GM12878 (cell line): Measurements from ENCODE around the gene SNX19. TPM values are rescaled to one million over a fixed set of nuclear protein-coding genes. Genes with fewer than 3 reads are reported as not detected.

Source experiments
- ATAC-seq: fragments of 200-7000 bp; cut with Tn5 transposase; 3 replicates; pipeline ENCODE4 v1.9.1; 2020; ENCODE audit warnings: mild to moderate bottlenecking, moderate library complexity
- BruUV-seq: library from RNA; stranded (reverse); fragments of 400-500 nt; replicated peaks from 2 replicates; lab custom pipeline; 2021; lab: Mats Ljungman, UMichigan
- CTCF ChIA-PET: fragments of 300-600 bp; sonication (Branson Sonifier 250); formaldehyde crosslinking; extraction: SDS; loops from one replicate; lab custom pipeline; 2021; ENCODE audit warnings: inconsistent platforms; lab: Yijun Ruan, JAX
- POLR2A ChIA-PET: fragments of 350-600 bp; formaldehyde crosslinking; extraction: SDS; loops from one replicate; lab custom pipeline; 2021; ENCODE audit warnings: inconsistent platforms; lab: Charles Lee
- RAD21 ChIA-PET: fragments of 300-600 bp; sonication (Branson Sonifier 250); formaldehyde crosslinking; loops from one replicate; lab custom pipeline; 2023; ENCODE audit warnings: antibody characterized with exemption; ENCODE audit not compliant: unreplicated experiment; lab: Charles Lee
- SMC1A ChIA-PET: fragments of 300-600 bp; sonication (Branson Sonifier 250); formaldehyde crosslinking; loops from one replicate; lab custom pipeline; 2023; ENCODE audit not compliant: unreplicated experiment, uncharacterized antibody; lab: Charles Lee
- DNase-seq: peaks from one replicate; pipeline ENCODE4 v3.0.0-alpha.2; 2011; ENCODE audit warnings: low read depth, low spot score
- FAIRE-seq: peaks from 3 replicates; lab custom pipeline; 2011; peaks lifted over from hg19 to GRCh38; lab: Jason Lieb, UNC
- H2AFZ ChIP-seq: 2 replicates; pipeline ENCODE4 v1.6.0; 2011; ENCODE audit warnings: low read depth, low read length, control low read depth; ENCODE audit not compliant: control insufficient read depth
- H3K27ac ChIP-seq: 2 replicates; pipeline ENCODE4 v1.5.1; 2011; ENCODE audit warnings: control low read depth; ENCODE audit not compliant: control insufficient read depth, insufficient read depth
- H3K27me3 ChIP-seq, 2 experiments: replicated peaks in 1 of 2; 2 replicates each; pipeline versions ENCODE4 v1.6.0 to v1.6.1; 2011; ENCODE audit warnings: low read length in 1 of 2; ENCODE audit not compliant: control insufficient read depth in 2 of 2, insufficient read depth in 2 of 2
- H3K36me3 ChIP-seq, 2 experiments: 2 replicates each; pipeline ENCODE4 v1.5.1; 2011; ENCODE audit warnings: low read length in 1 of 2; ENCODE audit not compliant: control insufficient read depth in 2 of 2, insufficient read depth in 2 of 2
- H3K4me1 ChIP-seq: 2 replicates; pipeline ENCODE4 v1.6.1; 2011; ENCODE audit warnings: mild to moderate bottlenecking, low read length, moderate library complexity, mixed read lengths; ENCODE audit not compliant: control insufficient read depth, insufficient read depth
- H3K4me2 ChIP-seq: 2 replicates; pipeline ENCODE4 v1.6.0; 2011; ENCODE audit warnings: control low read depth; ENCODE audit not compliant: control insufficient read depth, insufficient read depth
- H3K4me3 ChIP-seq: fragments of 200-600 bp; sonication (generic); 2 replicates; pipeline ENCODE4 v1.5.1; 2016
- H3K79me2 ChIP-seq: 2 replicates; pipeline ENCODE4 v1.6.0; 2011; ENCODE audit warnings: low read length; ENCODE audit not compliant: control insufficient read depth, insufficient read depth
- H3K9ac ChIP-seq: 2 replicates; pipeline ENCODE4 v1.8.0; 2011; ENCODE audit warnings: low read length, control low read depth, mixed read lengths; ENCODE audit not compliant: control insufficient read depth, insufficient read depth
- H3K9me3 ChIP-seq: replicated peaks from 3 replicates; pipeline ENCODE4 v1.5.1; 2011; ENCODE audit warnings: mild to moderate bottlenecking, low read length; ENCODE audit not compliant: control insufficient read depth, insufficient read depth
- H4K20me1 ChIP-seq: 2 replicates; pipeline ENCODE4 v1.6.0; 2011; ENCODE audit not compliant: control insufficient read depth, insufficient read depth
- CBX3 ChIP-seq: fragments of 200-600 bp; sonication (generic); IDR thresholded peaks from 2 replicates; pipeline ENCODE4 v1.6.1; 2016; ENCODE audit warnings: low read depth, borderline replicate concordance
- CEBPZ ChIP-seq: fragments of 150-350 bp; IDR thresholded peaks from 2 replicates; pipeline ENCODE4 v1.6.1; 2016; ENCODE audit warnings: low read depth, low read length
- E2F8 ChIP-seq: fragments of 450-650 bp; IDR thresholded peaks from 2 replicates; pipeline ENCODE4 v1.6.1; 2018; ENCODE audit warnings: mild to moderate bottlenecking, low read depth, moderate library complexity; ENCODE audit not compliant: partially characterized antibody
- EGR1 ChIP-seq, 2 experiments: IDR thresholded peaks; 1 replicate in 1 of 2; 2 replicates in 1 of 2; pipeline ENCODE4 v1.6.1; 2011 to 2012; ENCODE audit warnings: low read depth in 2 of 2, low read length in 2 of 2, borderline replicate concordance in 1 of 2, mild to moderate bottlenecking in 1 of 2, moderate library complexity in 1 of 2
- EP300 ChIP-seq, 2 experiments: fragments of 150-350 bp in 1 of 2; IDR thresholded peaks; 2 replicates each; pipeline ENCODE4 v1.6.1; 2011 to 2012; ENCODE audit warnings: low read depth in 2 of 2, low read length in 2 of 2, borderline replicate concordance in 1 of 2, improper control_type of control experiment in 1 of 2, inconsistent platforms in 1 of 2; ENCODE audit not compliant: control insufficient read depth in 1 of 2
- HDGF ChIP-seq: fragments of 450-650 bp; IDR thresholded peaks from 2 replicates; pipeline ENCODE4 v1.6.1; 2016; ENCODE audit warnings: antibody characterized with exemption
- PAX5 ChIP-seq: IDR thresholded peaks from 2 replicates; pipeline ENCODE4 v1.6.1; 2011; ENCODE audit warnings: low read depth, low read length, borderline replicate concordance
- ZNF217 ChIP-seq: fragments of 450-650 bp; IDR thresholded peaks from 2 replicates; pipeline ENCODE4 v1.6.1; 2017; ENCODE audit warnings: antibody characterized with exemption, mild to moderate bottlenecking
- ZZZ3 ChIP-seq: IDR thresholded peaks from 2 replicates; pipeline ENCODE4 v1.6.1; 2011; ENCODE audit warnings: low read depth; ENCODE audit not compliant: control insufficient read depth, insufficient read length
- WGBS: methylation state at CpG from one replicate; pipeline ENCODE4 v1.1.6; 2016; ENCODE audit warnings: low lambda C conversion rate; ENCODE audit not compliant: insufficient replicate concordance, insufficient coverage; ENCODE audit errors: missing lambda C conversion rate; 5-methylcytosine and 5-hydroxymethylcytosine counted together
- in situ Hi-C: fragments of 300-500 bp; cut with MboI; formaldehyde crosslinking; loops from 9 replicates; pipeline ENCODE4 v1.14.3; 2018; ENCODE audit warnings: mixed read lengths
- intact Hi-C: fragments of 100-400 bp; cut with micrococcal nuclease; formaldehyde crosslinking; loops from one replicate; pipeline ENCODE4 v1.14.2; 2022; ENCODE audit not compliant: unreplicated experiment
- polyA plus RNA-seq, 11 experiments: library from polyadenylated mRNA; depleted of rRNA in 4 of 11; unstranded in 6 of 11; stranded (reverse) in 5 of 11; fragments of >200 nt; fragmentation: Nextera tagmentation in 4 of 11; fragmentation: Illumina TruSeq in 1 of 11; extraction: Ambion mirVana in 4 of 11; extraction: Trizol in 1 of 11; gene quantifications; 1 replicate in 1 of 11; 2 replicates in 10 of 11; pipeline versions ENCODE4 v1.2.1 to v1.2.3, GENCODE V29; 2011 to 2016; ENCODE audit warnings: inconsistent platforms in 2 of 11, missing spikeins in 2 of 11, low read depth in 1 of 11
- total RNA-seq, 4 experiments: library from RNA; depleted of rRNA in 3 of 4; stranded (reverse); fragments of >200 nt in 3 of 4; fragmentation: Illumina TruSeq in 1 of 4; extraction: Trizol in 1 of 4; gene quantifications; 2 replicates each; pipeline versions ENCODE4 v1.2.1 to v1.2.3, GENCODE V29; 2013 to 2021

SNX19 gene
- total and polyA plus RNA-seq, 10 of the 15 experiments (the other 5 are each of a cell fraction or from before 2014, with no cell fraction given): 3.0 to 46.9 (median 30.4) TPM

- ChIA-PET POLR2A (no interaction called here), CTCF (interaction anchor here (0.6 to 2.5 kb wide), 18 partner anchors 8 to 759 kb away, joined by 3 to 16 read pairs (median 4); no protein-coding TSS in a partner anchor), RAD21 (interaction anchor here (1.1 to 1.2 kb wide), 2 partner anchors 11 to 615 kb away, joined by 3 to 4 read pairs; no protein-coding TSS in a partner anchor), SMC1A (no interaction called here)
- no peaks in the 10 kb centered on the region for H3K9me3 ChIP-seq
- intact Hi-C loops: no loop called here
- FAIRE-seq (no peak), DNase-seq (no peak), ATAC-seq (peak; percentile 23)
- 0 out of 4 replicates have a peak, but pooled peaks cover 0 to 3% of the 10 kb centered on the region in 2 experiments for H3K36me3 ChIP-seq
- in situ Hi-C loops: no loop called here
- H2AFZ ChIP-seq: peak overlapping the region; percentile 83
- whole genome bisulfite sequencing: 42% methylated on average over 21 of the region's 21 CpGs
- peak overlapping the region; percentile 96 for H3K9ac ChIP-seq
- peaks cover 18% of the 10 kb centered on the region for H3K79me2 ChIP-seq
- peak overlapping the region; percentile 94 for H3K4me3 ChIP-seq
- peaks cover 10% of the 10 kb centered on the region for H3K4me1 ChIP-seq
- H3K4me2 ChIP-seq: peak overlapping the region; percentile 98
- peak overlapping the region; percentile 82 for H3K27ac ChIP-seq
- TF ChIP-seq PAX5 (0 out of 2 replicates have a peak, but pooled peaks have one; percentile 25), HDGF (0 out of 2 replicates have a peak, but pooled peaks have one; percentile 29), EGR1 (IDR thresholded peaks at IDR 0.05; ENCODE audit: borderline replicate concordance in 1 of 2, low read depth in 2 of 2, low read length in 2 of 2) (no peak)
- BruUV-seq: no TSS peak
- H3K27me3 ChIP-seq: no peaks in the 10 kb centered on the region
- H4K20me1 ChIP-seq: no peaks in the 10 kb centered on the region
Observed at GRCh38 chr11:130915603-130916237, 559 bp downstream of the SNX19 start.

- Histone ChIP-seq H3K4me2 (no peak overlapping the region), H3K36me3 (peaks cover 0 to 7% of the 10 kb centered on the region in 2 experiments; a peak in 1 of 4 replicates), H3K27me3 (no peaks in the 10 kb centered on the region), H3K4me3 (no peak overlapping the region), H3K4me1 (peaks cover 10% of the 10 kb centered on the region), H3K9ac (no peak overlapping the region), H4K20me1 (no peaks in the 10 kb centered on the region), H2AFZ (no peak overlapping the region), H3K27ac (no peak overlapping the region), H3K9me3 (no peaks in the 10 kb centered on the region), H3K79me2 (peaks cover 18% of the 10 kb centered on the region)
- ChIA-PET SMC1A (no interaction called here), POLR2A (no interaction called here), RAD21 (no interaction called here), CTCF (interaction anchor here (0.8 to 1.6 kb wide), 2 partner anchors 19 to 146 kb away, joined by 3 to 4 read pairs; no protein-coding TSS in a partner anchor)
- in situ Hi-C loops: no loop called here
- no TSS peak for BruUV-seq
- 96% methylated on average over 2 of the region's 2 CpGs for WGBS
- ATAC-seq: no peak
- DNase-seq: no peak
- no peak for FAIRE-seq
- intact Hi-C loops: no loop called here
- TF ChIP-seq ZZZ3 (no peak), EP300 (IDR thresholded peaks at IDR 0.05; ENCODE audit: borderline replicate concordance in 1 of 2, control insufficient read depth in 1 of 2, low read depth in 2 of 2, low read length in 2 of 2) (no peak), CBX3 (no peak), ZNF217 (no peak), CEBPZ (no peak), E2F8 (no peak)
Observed at GRCh38 chr11:130913268-130913667, 3.0 kb downstream of the SNX19 start.
